CD4-positive, alpha-beta T cell (primary cell): ENCODE results near the gene LRRFIP2. TPM values are rescaled to one million over a fixed set of nuclear protein-coding genes. Genes with fewer than 3 reads are reported as not detected.
A peak's percentile ranks its signal among the peaks of the same experiment; 100 is the strongest.

ENCODE experiments used
- ATAC-seq: fragments of 200-7000 bp; cut with Tn5 transposase; one replicate; pipeline ENCODE4 v1.10.0; 2022; ENCODE audit warnings: mild to moderate bottlenecking; ENCODE audit not compliant: poor library complexity
- CTCF ChIA-PET: fragments of 350-600 bp; sonication (Branson Sonifier 250); formaldehyde crosslinking; loops from one replicate; lab custom pipeline; 2021; ENCODE audit warnings: antibody characterized with exemption, inconsistent platforms; lab: Charles Lee
- POLR2A ChIA-PET: fragments of 350-600 bp; sonication (Branson Sonifier 250); formaldehyde crosslinking; loops from one replicate; lab custom pipeline; 2021; ENCODE audit warnings: antibody characterized with exemption, inconsistent platforms; lab: Charles Lee
- DNase-seq, 14 experiments: peaks; one replicate each; pipeline ENCODE4 v3.0.0-alpha.2; 2013 to 2020; ENCODE audit warnings: mixed read lengths in 2 of 14
- H3K27ac ChIP-seq, 2 donors: one replicate each; pipeline versions ENCODE4 v1.5.1 to v1.7.0; 2013; ENCODE audit warnings: low read length in 2 of 2, low read depth in 1 of 2, mild to moderate bottlenecking in 1 of 2
- H3K27me3 ChIP-seq, 2 experiments: 1 replicate in 1 of 2; 2 replicates in 1 of 2; pipeline versions ENCODE4 v1.6.1 to v1.7.0; 2013; ENCODE audit warnings: low read length in 2 of 2, control low read depth in 1 of 2, mild to moderate bottlenecking in 1 of 2, moderate library complexity in 1 of 2; ENCODE audit not compliant: insufficient read depth in 2 of 2, control insufficient read depth in 1 of 2
- H3K36me3 ChIP-seq: one replicate; pipeline ENCODE4 v1.6.1; 2013; ENCODE audit warnings: low read length, control low read depth; ENCODE audit not compliant: insufficient read depth
- H3K4me1 ChIP-seq: one replicate; pipeline ENCODE4 v1.6.1; 2013; ENCODE audit warnings: low read length, control low read depth; ENCODE audit not compliant: insufficient read depth
- H3K4me3 ChIP-seq: one replicate; pipeline ENCODE4 v1.5.1; 2013; ENCODE audit warnings: mild to moderate bottlenecking, low read length, moderate library complexity
- H3K9me3 ChIP-seq, 2 experiments: 1 replicate in 1 of 2; 2 replicates in 1 of 2; pipeline versions ENCODE4 v1.6.1 to v1.7.0; 2013; ENCODE audit warnings: low read length in 2 of 2, mild to moderate bottlenecking in 2 of 2, control low read depth in 1 of 2, moderate library complexity in 1 of 2; ENCODE audit not compliant: control insufficient read depth in 1 of 2, insufficient read depth in 1 of 2
- H3K27ac Mint-ChIP-seq: one replicate; pipeline ENCODE4 v1.8.0; 2020; ENCODE audit warnings: mixed read lengths
- H3K27me3 Mint-ChIP-seq: one replicate; pipeline ENCODE4 v1.8.0; 2021; ENCODE audit warnings: mixed read lengths
- H3K36me3 Mint-ChIP-seq: one replicate; pipeline ENCODE4 v1.8.0; 2021; ENCODE audit warnings: low read depth, mixed read lengths
- H3K4me1 Mint-ChIP-seq: one replicate; pipeline ENCODE4 v1.8.0; 2021; ENCODE audit warnings: low read depth, mixed read lengths
- H3K4me3 Mint-ChIP-seq: one replicate; pipeline ENCODE4 v1.8.0; 2020; ENCODE audit warnings: mild to moderate bottlenecking, mixed read lengths
- H3K9me3 Mint-ChIP-seq: one replicate; pipeline ENCODE4 v1.8.0; 2020; ENCODE audit warnings: mixed read lengths
- intact Hi-C, 2 experiments: fragments of 100-400 bp; cut with DNase I in 1 of 2; cut with micrococcal nuclease in 1 of 2; formaldehyde crosslinking; loops; one replicate each; pipeline versions ENCODE4 v1.15.1 to v1.9.0; 2023 to 2025; cut with DNase I, micrococcal nuclease
- total RNA-seq, 174 experiments: library from RNA in 2 of 174; stranded (reverse) in 2 of 174; gene quantifications; one replicate each; pipeline ENCODE4 v1.2.3 and lab custom pipeline; 2021 to 2026
- TF ChIP-seq, protein P1 (sequence below): fragments of 200-600 bp; IDR thresholded peaks from one replicate; pipeline ENCODE4 v1.8.0; 2022; ENCODE audit warnings: antibody characterized with exemption, mild to moderate bottlenecking

The LRRFIP2 gene
- total RNA-seq, 2 experiments from 2014 or later = 34.2 to 34.8 TPM

GRCh38 chr3:37168896-37169295 is 5.5 kb downstream of the LRRFIP2 start:
- CTCF ChIA-PET = interaction anchor here (1.6 kb wide), 1 partner anchor 9 kb away, joined by 5 read pairs; no protein-coding TSS in a partner anchor
- TF ChIP-seq, protein P1, sequence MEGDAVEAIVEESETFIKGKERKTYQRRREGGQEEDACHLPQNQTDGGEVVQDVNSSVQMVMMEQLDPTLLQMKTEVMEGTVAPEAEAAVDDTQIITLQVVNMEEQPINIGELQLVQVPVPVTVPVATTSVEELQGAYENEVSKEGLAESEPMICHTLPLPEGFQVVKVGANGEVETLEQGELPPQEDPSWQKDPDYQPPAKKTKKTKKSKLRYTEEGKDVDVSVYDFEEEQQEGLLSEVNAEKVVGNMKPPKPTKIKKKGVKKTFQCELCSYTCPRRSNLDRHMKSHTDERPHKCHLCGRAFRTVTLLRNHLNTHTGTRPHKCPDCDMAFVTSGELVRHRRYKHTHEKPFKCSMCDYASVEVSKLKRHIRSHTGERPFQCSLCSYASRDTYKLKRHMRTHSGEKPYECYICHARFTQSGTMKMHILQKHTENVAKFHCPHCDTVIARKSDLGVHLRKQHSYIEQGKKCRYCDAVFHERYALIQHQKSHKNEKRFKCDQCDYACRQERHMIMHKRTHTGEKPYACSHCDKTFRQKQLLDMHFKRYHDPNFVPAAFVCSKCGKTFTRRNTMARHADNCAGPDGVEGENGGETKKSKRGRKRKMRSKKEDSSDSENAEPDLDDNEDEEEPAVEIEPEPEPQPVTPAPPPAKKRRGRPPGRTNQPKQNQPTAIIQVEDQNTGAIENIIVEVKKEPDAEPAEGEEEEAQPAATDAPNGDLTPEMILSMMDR = no peak

GRCh38 chr3:37163262-37164015 is 10.9 kb downstream of the LRRFIP2 start:
- peaks cover 29% of the 10 kb centered on the region for H3K36me3 Mint-ChIP-seq
- H3K27ac Mint-ChIP-seq = peak overlapping the region; percentile 19
- Histone ChIP-seq H3K9me3 (no peaks in the 10 kb centered on the region), H3K27ac (no peak overlapping the region), H3K36me3 (peaks cover 9% of the 10 kb centered on the region), H3K27me3 (no peaks in the 10 kb centered on the region), H3K4me1 (peaks cover 4% of the 10 kb centered on the region), H3K4me3 (no peak overlapping the region)
- H3K27me3 Mint-ChIP-seq = no peaks in the 10 kb centered on the region
- H3K4me3 Mint-ChIP-seq = no peak overlapping the region
- TF ChIP-seq, protein P1 = no peak
- DNase-seq = peak in 1 of 14 experiments; percentile 25
- H3K4me1 Mint-ChIP-seq = peaks cover 25% of the 10 kb centered on the region
- H3K9me3 Mint-ChIP-seq = no peaks in the 10 kb centered on the region
- CTCF ChIA-PET = no interaction called here
- POLR2A ChIA-PET = interaction anchor here (1.0 kb wide), 1 partner anchor 11 kb away, joined by 4 read pairs; the partner anchor contains the start of gene LRRFIP2
- intact Hi-C loops = no loop called here
- ATAC-seq = no peak

More at GRCh38 chr3:37168896-37169295, 5.5 kb downstream of the LRRFIP2 start:
- H3K4me3 Mint-ChIP-seq = no peak overlapping the region
- no peaks in the 10 kb centered on the region for H3K9me3 Mint-ChIP-seq
- no peaks in the 10 kb centered on the region for H3K9me3 ChIP-seq
- ATAC-seq (no peak), DNase-seq (no peak)
- intact Hi-C loops = no loop called here
- peaks cover 19% of the 10 kb centered on the region for H3K36me3 Mint-ChIP-seq
- no peak overlapping the region for H3K27ac Mint-ChIP-seq
- H3K4me1 Mint-ChIP-seq = peaks cover 29% of the 10 kb centered on the region
- POLR2A ChIA-PET = no interaction called here
- no peaks in the 10 kb centered on the region for H3K27me3 Mint-ChIP-seq
- H3K27me3 ChIP-seq = no peaks in the 10 kb centered on the region
- no peaks in the 10 kb centered on the region for H3K4me1 ChIP-seq
- no peak overlapping the region for H3K4me3 ChIP-seq
- no peak overlapping the region for H3K27ac ChIP-seq
- H3K36me3 ChIP-seq = peaks cover 10% of the 10 kb centered on the region

DNA sequence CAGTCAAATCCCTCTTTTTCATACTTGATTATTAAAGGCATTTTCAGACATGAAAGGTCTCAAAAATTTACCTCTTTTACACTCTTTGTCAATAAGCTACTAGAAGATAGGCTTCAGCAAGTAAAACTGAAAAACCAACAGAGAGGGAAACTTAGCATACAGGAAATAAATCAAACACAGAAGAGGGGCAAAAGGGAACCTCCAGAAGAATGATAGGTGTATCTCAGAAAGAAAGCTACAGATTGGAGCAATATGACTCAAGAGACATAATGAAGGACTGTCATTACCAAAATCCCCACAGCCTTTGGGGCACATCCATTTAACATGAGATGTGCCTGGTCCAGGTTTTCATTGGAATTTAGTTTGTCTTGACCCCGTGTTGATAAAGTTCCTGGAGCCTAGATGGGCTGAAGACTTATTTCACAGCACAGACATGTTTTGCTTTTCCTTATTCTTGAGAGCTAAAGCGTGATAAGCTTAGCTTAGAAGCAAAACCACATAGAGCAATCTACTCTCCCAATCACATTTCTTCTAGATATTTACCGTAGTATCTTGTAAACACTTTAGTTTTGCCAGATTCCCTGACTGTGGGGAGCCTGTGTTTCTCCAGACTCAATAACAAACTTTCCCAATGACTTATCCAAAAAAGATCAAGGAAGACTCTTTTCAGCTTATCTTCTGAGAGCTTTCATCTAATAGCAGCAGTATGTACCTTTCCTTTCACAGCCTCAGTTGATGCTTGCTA is 11.7 kb downstream of the LRRFIP2 start:
- Histone ChIP-seq H3K27me3 (no peaks in the 10 kb centered on the region), H3K27ac (no peak overlapping the region), H3K9me3 (no peaks in the 10 kb centered on the region), H3K4me1 (peaks cover 4% of the 10 kb centered on the region), H3K4me3 (no peak overlapping the region), H3K36me3 (peaks cover 9% of the 10 kb centered on the region)
- DNase-seq (no peak), ATAC-seq (no peak)
- ChIA-PET POLR2A (no interaction called here), CTCF (interaction anchor here (1.1 kb wide), 1 partner anchor 204 kb away, joined by 3 read pairs; no protein-coding TSS in a partner anchor)
- Mint-ChIP-seq H3K4me1 (peaks cover 25% of the 10 kb centered on the region), H3K9me3 (no peaks in the 10 kb centered on the region), H3K4me3 (no peak overlapping the region), H3K27ac (peak overlapping the region; percentile 19), H3K27me3 (no peaks in the 10 kb centered on the region), H3K36me3 (peaks cover 29% of the 10 kb centered on the region)
- TF ChIP-seq, protein P1 = no peak
- intact Hi-C loops = no loop called here
